Left ventricle myocardium superior (tissue), 1 donor: ENCODE measurements around the gene TUBB2A. TPM values are rescaled to one million over a fixed set of nuclear protein-coding genes. Genes with fewer than 3 reads are reported as not detected.
A peak's percentile ranks its signal among the peaks of the same experiment; 100 is the strongest.
"Not testable (repeated sequence)": the region's sequence is repeated elsewhere in the genome, so short reads cannot be mapped to it uniquely, and the experiment has no call there.

Experiments
- ATAC-seq: fragments of 200-7000 bp; cut with Tn5 transposase; one replicate; pipeline ENCODE4 v1.9.1; 2020; ENCODE audit warnings: mild to moderate bottlenecking, moderate library complexity
- DNase-seq: peaks from one replicate; pipeline ENCODE4 v3.0.0-alpha.2; 2020
- intact Hi-C: fragments of 100-400 bp; cut with micrococcal nuclease; formaldehyde crosslinking; loops from one replicate; pipeline ENCODE4 v1.11.0; 2022
- long read RNA-seq: library from polyadenylated mRNA; unstranded; transcript quantifications from one replicate; pipeline ENCODE4 v2.0.0, GENCODE V29; 2021
- total RNA-seq: library from RNA; stranded (reverse); fragmentation: NEBNext Ultra II Directional; extraction: Animal tissue kit (Norgen Biotek cat#: 25700); gene quantifications from one replicate; pipeline ENCODE4 v1.2.1, GENCODE V29; 2021
- donor health status: DM: no; HTN: yes; CAD: no; lungs with severe emphysema.

The TUBB2A gene
- 13.6 TPM for total RNA-seq
- long read RNA-seq, transcript TUBB2A-201 (4 exons, 1,595 nt), result major isoform, 11 of 16 reads
- long read RNA-seq, partial matches to known transcripts, result 5 of 16 reads
- long read RNA-seq, other reads (novel, unspliced or antisense), result 0 of 16 reads

DNA sequence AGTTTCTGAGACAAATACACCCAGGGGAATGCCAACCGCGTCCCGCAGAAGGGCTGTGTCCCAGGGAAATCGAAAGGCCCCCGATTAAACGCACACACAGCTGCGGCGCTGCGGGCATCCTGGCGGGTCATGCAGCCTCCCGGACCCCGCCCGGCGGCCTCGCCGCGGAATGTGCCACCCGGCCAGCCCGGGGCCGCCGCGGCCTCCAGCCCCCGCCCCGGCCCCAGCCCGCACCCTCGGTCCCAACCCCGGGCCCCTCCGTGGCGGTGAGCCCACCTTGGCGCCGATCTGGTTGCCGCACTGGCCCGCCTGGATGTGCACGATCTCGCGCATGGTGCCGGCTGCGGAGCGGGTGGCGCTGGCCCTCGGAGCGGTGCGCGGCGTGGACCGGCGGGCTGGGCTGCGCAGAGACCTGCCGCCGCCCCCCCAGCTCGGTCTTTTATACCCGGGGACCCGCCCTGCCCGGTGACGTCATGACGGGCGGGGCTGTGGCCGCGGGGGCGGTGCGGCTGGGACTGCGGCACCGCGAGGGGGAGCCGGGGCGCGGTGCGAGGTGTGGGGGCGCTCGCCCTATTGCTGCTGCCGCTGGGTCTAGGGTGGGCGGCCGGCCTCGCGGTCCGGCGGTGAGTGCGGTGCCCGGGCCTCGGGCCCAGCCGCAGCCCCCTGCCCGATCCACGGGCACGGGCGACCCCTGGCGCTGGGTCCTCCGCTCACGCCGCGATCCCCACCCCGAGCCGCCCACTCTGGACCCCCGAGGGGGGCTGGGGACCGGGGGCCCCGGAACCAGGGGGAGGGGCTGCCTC is at the start of gene TUBB2A:
TSS of gene TUBB2A (minus strand) at position 414 of the 803 bp plus-strand sequence. CDS start at position 333, 81 bp downstream.
- intact Hi-C loops, result no loop called here
- ATAC-seq (peak; percentile 92), DNase-seq (peak; percentile 93)

DNA sequence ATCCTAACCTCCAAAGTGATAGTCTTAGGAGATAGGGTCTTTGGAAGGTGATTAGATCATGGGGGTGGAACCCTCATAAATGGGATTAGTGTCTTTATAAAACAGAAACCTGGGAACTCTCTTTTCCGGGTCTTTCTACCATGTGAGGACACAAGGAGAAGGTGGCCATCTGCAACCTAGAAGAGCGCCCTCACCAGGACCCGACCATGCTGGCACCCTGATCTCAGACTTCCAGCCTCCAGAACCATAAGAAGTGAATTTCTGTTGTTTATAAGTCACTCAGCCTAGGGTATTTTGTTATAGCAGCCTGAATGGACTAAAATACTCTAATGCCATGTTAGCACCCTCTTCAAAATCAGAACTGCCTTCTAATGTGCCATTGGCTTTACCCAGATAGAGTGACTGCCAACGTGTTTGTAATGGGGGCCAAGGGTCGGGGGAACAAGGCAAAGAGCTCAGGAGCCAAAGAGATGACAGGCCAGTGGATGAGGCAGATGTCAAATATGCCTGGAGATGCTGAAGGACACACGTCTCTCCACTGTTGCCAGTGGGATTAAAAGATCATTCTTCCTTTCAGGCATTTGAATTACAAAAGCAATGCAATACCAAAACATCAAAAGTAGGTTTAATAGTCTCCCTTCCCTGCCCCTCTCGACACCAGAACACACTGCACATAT is 49.1 kb upstream of the TUBB2A start:
- intact Hi-C loops, result no loop called here
- ATAC-seq (no peak), DNase-seq (no peak)

DNA sequence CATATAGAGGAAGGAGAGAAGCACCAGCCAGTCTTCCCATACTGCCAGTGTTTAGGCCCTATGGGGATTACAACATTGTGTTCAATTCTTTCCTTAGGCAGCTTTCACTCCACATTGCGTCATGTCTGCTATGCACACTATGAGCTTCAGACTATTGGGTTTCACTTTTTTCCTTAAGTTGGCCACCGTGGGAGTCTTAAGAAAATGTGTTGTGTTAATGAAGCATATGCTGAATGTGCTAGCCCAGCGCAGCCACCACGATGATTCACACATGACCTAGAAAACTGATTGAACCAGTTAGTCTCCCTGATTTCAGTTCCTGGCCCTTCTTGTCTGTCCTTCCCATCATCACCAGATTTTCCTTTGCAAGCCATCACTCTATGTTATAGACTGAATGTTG is 48.6 kb upstream of the TUBB2A start:
- no peak for DNase-seq
- intact Hi-C loops, result no loop called here
- ATAC-seq, result no peak

DNA sequence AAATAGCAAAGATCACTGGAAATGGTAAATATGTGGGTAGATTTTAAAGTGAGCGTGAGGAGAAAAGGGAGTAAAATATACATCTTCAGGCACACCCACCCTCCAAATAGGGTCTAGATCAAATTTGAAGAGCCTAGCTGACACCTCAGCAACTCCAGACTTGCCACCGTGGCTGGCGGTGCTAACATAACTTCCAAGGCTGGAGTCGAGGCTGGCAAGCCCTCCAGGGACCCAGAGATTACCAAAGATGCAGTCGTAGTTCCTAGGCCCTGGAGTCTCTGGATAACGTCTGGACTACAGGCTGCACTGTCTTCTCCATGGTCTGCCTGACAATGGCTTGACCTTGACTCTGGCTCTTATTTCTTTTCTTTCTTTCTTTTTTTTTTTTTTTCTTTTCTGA is 47.6 kb upstream of the TUBB2A start:
- intact Hi-C loops, result no loop called here
- DNase-seq (no peak), ATAC-seq (no peak)

DNA sequence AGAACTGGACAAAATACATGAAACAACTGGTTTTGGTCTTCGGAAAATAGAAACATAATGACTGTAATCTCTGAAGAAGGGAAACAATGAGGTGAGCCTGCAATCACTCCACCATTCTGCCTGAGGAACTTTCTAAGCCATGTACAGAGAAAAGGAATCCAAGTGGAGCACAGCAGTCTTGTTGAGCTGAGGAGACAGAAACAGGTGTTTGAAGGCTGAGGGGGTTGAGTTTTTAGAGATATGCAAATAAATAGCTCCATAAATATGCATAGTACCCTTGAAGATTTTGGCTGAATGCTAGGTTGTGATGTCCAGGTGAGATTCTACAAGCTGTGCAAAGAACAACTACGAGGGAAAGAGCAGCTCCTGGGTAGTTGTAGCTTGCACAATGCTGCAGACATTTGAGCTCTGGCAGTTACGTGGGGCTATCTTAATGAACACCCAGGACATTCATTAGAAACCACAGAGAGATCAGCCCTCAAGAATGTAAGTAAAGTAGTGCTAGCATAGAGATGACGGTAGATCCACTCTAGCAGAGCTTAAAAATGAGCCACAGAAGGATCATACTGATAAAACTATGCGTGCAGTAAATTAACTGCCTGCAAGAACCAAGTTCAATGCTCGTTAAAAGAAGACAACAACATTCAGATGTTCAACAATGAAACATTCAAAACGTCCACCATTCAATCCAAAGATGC is 45.8 kb upstream of the TUBB2A start:
- ATAC-seq, result no peak
- DNase-seq, result no peak
- intact Hi-C loops, result no loop called here

DNA sequence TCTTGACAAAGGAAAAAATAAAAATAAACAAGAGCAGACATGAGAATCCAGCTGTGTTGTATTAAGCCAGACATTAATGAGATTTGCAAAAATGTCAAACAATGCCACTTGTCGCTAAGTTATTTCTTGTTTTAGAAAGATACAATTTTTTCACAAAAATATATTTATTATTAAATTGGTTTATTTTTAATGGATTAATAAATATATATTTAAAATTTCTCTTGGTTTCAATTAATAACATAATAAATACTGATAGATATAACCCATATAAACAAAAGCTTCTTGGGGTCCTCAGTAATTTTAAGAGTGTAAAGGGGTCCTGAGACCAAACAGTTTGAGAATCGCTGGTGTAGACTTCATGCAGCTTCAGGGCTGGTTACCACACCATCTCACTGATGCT is 44.0 kb upstream of the TUBB2A start:
- intact Hi-C loops, result no loop called here
- no peak for DNase-seq

DNA sequence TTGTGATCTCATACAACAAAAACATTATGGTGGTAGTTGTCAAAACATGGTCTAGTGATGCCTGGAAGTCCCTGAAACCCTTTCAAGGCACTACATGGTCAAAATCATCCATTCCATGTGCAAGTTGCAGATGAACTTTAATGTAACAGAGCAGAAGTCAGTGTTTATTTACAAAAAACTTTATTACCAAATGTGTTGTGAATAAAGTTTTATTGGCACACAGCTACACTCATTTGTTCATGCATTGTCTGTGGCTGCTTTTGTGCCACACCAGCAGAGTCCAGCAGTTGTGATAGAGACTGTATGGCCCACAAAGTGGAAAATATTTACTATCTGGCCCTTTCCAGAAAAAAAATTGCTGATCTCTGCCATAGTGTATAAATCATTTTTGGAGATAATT is 43.3 kb upstream of the TUBB2A start:
- DNase-seq, result no peak
- intact Hi-C loops, result no loop called here
- ATAC-seq, result no peak

More for the DNA sequence above, 44.0 kb upstream of the TUBB2A start:
- no peak for ATAC-seq

DNA sequence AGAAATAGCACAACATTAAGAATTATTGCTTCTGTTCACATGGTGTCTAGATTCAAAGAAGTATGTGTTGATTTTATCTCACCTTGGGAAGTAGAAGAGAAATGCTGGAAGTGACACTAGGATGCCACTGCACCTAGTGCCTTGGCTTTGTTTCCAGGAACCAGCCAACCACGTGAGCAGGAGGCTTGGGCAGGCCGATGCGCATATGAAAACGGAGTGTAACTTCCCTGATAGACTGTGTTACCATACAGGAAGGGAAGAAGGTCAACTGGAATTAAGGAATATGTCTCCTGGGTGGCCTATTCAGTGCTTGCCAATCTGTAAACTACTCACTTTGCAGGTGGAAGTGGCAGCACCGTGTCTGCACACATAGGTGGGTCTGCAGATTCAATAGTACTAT is 42.0 kb upstream of the TUBB2A start:
- intact Hi-C loops, result no loop called here
- DNase-seq (no peak), ATAC-seq (no peak)

DNA sequence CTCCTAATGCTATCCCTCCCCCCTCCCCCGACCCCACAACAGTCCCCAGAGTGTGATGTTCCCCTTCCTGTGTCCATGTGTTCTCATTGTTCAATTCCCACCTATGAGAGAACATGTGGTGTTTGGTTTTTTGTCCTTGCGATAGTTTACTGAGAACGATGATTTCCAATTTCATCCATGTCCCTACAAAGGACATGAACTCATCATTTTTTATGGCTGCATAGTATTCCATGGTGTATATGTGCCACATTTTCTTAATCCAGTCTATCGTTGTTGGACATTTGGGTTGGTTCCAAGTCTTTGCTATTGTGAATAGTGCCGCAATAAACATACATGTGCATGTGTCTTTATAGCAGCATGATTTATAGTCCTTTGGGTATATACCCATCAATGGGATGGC is 40.4 kb upstream of the TUBB2A start:
- ATAC-seq, intact Hi-C loops, DNase-seq: not testable (repeated sequence)

DNA sequence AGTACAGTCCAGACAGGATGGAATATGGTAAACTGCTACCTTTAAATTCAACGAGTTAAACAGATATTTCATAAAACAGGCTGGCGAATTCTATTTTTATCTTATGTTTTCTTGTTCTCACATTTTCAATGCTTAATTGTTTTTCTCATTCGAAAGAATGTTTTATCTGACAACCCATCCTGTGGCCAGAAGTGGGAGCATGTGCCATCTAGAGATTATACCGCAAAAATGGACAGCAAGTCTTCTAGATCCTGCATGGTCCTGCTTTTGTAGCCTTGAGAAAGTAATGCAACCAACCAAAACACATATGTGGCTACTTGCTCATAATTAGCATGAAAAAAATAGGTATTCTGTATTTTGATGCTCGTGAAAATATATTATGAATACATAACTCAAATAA is 39.4 kb upstream of the TUBB2A start:
- DNase-seq, result no peak
- no peak for ATAC-seq
- intact Hi-C loops, result no loop called here

DNA sequence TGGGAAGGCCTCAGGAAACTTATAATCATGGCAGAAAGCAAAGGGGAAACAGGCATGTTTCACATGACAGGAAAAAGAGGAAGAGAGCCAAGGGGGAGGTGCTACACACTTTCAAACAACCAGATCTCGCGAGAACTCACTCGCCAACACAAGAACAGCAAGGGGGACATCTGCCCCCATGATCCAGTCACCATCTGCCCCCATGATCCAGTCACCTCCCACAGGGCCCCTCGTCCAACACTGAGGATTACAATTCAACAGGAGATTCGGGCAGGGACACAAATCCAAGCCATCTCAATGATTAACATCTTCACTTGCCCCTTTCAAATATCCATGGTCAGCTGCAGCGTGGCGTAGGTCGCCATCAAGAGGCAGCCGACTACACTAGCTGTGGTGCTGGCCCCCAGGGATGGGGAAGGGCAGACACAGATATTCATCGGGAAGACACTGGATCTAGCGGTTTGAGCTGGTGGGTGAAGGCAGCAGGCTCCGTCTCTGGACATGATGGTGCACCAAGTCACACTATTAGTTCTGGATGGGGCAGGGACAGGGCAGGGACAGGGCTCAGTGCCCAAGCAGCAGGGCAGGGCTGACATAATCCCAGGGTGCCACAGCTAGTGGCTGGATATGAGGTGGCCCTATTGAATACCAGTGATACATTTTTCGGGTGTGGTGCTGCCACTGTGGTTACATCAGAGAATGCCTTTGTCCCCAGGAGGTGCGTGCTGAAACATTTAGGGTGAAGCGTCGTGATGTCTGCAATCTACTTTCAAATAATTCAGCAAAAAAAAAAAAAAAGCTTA is 38.6 kb upstream of the TUBB2A start:
- DNase-seq, result no peak
- intact Hi-C loops, result no loop called here
- ATAC-seq, result no peak

DNA sequence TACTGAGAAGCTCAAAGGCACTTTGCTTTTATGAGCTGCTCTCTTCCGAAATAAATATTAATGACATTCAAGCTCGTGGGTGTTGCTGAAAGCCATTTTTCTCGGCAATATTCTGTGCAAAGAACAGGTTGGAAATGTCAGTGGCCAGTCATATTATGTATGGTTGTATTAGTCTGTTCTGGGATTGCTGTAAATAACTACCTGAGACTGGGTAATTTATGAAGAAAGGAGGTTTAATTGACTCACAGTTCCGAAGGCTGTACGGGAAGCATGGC is 38.0 kb upstream of the TUBB2A start:
- no peak for ATAC-seq
- DNase-seq, result no peak
- intact Hi-C loops, result no loop called here

DNA sequence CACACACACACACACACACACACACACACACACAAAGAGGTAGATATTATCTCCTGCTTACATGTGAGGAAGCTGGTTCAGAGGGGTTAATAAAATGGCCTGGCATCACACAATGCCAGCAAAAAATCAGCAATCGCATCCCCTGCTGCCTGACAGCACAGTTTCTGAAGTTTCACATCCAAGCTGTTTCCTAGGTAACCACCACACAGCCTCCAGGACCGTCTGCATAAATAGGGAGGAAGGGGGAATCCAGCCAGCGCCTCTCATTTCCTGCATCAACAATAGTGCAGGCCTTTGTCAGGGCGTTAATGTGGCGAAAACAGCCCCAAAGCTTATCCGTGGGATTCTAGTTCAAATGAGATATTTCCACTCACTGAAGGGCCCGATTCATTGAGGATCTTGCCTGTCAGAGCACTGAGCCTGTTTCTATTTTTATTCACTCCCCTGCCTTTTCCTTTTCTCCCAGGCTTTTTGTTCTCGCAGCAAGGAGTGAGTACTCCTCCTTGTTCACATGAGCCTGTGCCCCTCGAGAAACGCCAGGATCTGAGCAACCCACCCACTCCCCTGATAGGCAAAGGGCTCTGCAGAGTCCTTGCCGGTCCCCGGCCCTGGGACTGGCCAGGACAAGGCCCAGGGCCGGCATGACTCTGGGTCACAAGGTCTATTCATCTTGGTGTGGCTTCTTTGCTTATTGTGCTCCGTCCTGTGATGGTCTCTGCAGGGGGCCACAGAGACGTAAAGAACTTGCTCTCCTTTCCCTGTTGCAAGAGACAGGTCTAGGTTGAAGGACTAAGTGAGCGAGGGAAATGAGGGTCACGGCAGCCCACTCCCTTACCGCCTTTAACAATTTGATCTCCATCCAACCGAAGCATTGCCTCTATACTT is 37.4 kb upstream of the TUBB2A start:
- ATAC-seq (peak; percentile 38), DNase-seq (no peak)
- intact Hi-C loops, result no loop called here

DNA sequence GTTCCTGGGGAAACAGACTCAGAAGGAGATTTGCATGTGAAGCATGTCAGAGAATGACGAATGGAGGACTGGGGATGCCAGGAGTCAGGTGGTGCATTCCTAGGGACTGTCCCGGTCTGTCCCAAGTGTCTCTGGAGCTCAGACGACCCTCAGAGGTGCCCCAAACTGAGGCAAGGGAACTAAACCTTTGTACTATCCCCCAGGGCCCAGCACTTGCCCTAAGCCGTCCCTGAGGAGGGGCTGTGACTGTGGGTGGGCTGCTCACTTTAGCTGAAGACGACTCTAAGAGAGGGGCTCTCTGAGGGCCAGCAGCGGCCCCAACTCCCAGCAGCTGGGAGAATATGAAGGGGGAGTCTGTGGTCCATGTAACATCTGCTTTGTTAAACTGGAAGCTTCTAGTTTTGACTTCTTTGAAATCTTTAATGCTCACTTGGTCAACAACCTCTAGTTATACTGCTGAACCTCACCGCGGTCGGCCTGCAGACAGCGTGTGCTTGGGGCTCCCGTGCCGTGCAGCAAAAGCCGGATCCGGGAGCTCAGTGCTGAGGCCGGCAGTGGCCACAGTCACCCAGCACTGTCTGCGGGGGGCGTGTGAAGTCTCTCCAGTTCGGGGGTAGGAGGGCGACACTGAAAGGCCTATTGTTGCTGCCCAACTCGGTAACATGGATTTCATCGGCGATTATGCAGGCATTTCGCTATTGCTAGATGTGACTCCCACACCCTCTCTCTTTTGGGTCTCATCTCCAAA is 35.9 kb upstream of the TUBB2A start:
- ATAC-seq (no peak), DNase-seq (no peak)
- intact Hi-C loops, result no loop called here

DNA sequence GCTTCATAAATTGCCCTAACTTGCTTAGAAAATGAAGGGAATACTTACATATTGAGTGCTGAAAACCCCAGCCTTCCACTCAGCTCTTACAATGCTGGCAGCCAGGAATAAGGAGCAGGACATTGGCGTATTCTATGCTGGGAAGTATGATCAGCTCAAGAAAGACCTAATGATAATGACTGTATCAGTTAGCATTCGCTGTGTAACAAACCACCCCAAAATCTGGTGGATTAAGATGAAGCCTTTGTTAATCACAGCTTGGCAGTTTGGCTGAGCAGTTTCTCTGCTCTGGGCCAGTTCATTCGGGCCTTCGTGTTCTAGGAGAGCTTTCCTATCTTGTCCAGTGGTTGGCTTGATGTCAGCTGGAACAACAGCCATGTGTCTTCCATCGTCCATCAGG is 33.4 kb upstream of the TUBB2A start:
- no peak for DNase-seq
- intact Hi-C loops, result no loop called here
- no peak for ATAC-seq

DNA sequence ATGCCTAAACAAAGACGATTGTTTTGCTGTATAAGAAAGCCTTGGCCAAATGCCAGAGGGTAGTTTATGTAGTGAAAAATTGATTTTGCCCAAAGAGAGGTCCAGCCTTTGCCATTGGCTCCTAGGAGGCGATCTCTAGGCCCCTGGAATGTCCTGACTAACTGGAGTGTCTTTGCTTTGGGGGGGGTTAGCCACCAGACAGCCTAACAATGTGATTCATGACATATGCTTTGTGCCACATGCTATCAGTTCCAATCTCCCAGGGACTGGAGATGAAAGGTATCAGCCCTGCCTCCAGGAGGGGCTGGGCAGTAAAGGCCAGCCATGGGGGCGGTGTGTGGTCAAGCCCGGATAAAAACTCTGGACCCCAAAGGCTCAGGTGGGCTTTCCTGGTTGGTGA is 32.7 kb upstream of the TUBB2A start:
- ATAC-seq (no peak), DNase-seq (no peak)
- intact Hi-C loops, result no loop called here

DNA sequence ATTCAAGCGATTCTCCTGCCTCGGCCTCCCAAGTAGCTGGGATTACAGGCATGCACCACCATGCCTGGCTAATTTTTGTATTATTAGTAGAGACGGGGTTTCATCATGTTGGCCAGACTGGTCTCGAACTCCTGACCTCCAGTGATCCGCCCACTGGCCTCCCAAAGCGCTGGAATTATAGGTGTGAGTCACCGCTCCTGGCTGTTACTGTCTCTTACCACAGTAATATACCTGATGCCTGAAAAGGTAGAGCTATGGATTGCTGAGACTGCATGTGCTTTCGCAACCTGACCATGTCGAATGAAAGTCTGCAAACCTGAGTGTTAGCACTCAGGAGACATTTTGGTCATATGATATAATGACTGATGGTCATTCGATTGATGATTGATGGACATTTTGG is 31.8 kb upstream of the TUBB2A start:
- DNase-seq, intact Hi-C loops, ATAC-seq: not testable (repeated sequence)

DNA sequence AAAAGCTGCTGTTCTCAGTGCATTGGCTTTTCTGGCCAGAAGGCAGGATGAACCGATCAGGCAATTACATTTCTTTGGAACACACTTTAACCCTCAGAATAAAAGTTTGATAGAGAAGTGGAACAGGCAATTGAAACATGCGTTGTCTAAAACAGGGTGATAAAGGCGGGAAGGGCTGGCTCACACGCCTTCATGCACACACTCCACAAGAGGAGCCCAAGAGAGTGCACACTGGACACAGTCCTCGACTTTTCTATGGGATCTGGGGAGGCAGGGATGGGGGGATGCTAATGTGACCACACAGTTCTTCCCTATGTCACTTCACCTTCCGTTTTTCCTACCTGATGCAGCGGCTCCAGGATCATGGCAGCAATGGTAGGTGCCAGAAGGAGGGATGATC is 30.9 kb upstream of the TUBB2A start:
- ATAC-seq (no peak), DNase-seq (no peak)
- intact Hi-C loops, result no loop called here
